Right lobe of liver (tissue), 6 donors: Measurements from ENCODE around the gene BACH2. TPM values are rescaled to one million over a fixed set of nuclear protein-coding genes. Genes with fewer than 3 reads are reported as not detected.
"Not testable (repeated sequence)": the region's sequence is repeated elsewhere in the genome, so short reads cannot be mapped to it uniquely, and the experiment has no call there.

Experiments
- ATAC-seq, 4 donors: fragments of 200-7000 bp; cut with Tn5 transposase; one replicate each; pipeline ENCODE4 v1.9.1; 2020; ENCODE audit warnings: mild to moderate bottlenecking in 4 of 4, moderate library complexity in 4 of 4
- DNase-seq, 3 donors: peaks; one replicate each; pipeline ENCODE4 v3.0.0-alpha.2; 2020
- H3K27ac ChIP-seq, 3 donors: fragments of 200-600 bp; one replicate each; pipeline ENCODE4 v1.8.0; 2022
- H3K27me3 ChIP-seq, 2 donors: fragments of 200-600 bp; one replicate each; pipeline ENCODE4 v1.8.0; 2022
- H3K36me3 ChIP-seq, 4 donors: fragments of 200-600 bp; sonication (generic) in 1 of 4; one replicate each; pipeline versions ENCODE4 v1.5.1 to v1.8.0; 2017 to 2022; ENCODE audit warnings: control low read depth in 1 of 4
- H3K4me1 ChIP-seq, 4 donors: fragments of 200-600 bp; sonication (generic) in 1 of 4; one replicate each; pipeline versions ENCODE4 v1.5.1 to v1.8.0; 2017 to 2022; ENCODE audit warnings: control low read depth in 1 of 4
- H3K4me3 ChIP-seq, 3 donors: fragments of 200-600 bp; one replicate each; pipeline ENCODE4 v1.8.0; 2022
- H3K9me3 ChIP-seq, 4 donors: fragments of 200-600 bp; sonication (generic) in 1 of 4; one replicate each; pipeline versions ENCODE4 v1.5.1 to v1.8.0; 2017 to 2022; ENCODE audit warnings: control low read depth in 1 of 4
- POLR2A ChIP-seq: fragments of 450-650 bp; IDR thresholded peaks from one replicate; pipeline ENCODE4 v1.6.1; 2017; ENCODE audit warnings: antibody characterized with exemption, mild to moderate bottlenecking
- WGBS: methylation state at CpG from one replicate; pipeline ENCODE4 v1.1.6; 2018; ENCODE audit warnings: low coverage, low lambda C conversion rate; ENCODE audit not compliant: insufficient coverage; ENCODE audit errors: missing lambda C conversion rate; 5-methylcytosine and 5-hydroxymethylcytosine counted together
- intact Hi-C, 2 donors: fragments of 100-400 bp; cut with DNase I; formaldehyde crosslinking; loops; one replicate each; pipeline versions ENCODE4 v1.11.2 to v1.14.1; 2022
- total RNA-seq, 6 experiments: library from RNA; depleted of rRNA in 2 of 6; stranded (reverse); fragments of >200 nt in 2 of 6; fragmentation: NEBNext Ultra II Directional in 3 of 6; extraction: Animal tissue kit (Norgen Biotek cat#: 25700) in 3 of 6; gene quantifications; one replicate each; pipeline versions ENCODE4 v1.1.0 to v1.2.4, GENCODE V29; 2016 to 2023
- TF ChIP-seq, protein P1 (sequence below), 4 donors: fragments of 200-600 bp in 3 of 4; fragments of 450-650 bp in 1 of 4; IDR thresholded peaks; one replicate each; pipeline versions ENCODE4 v1.5.1 to v1.8.0; 2016 to 2022; ENCODE audit warnings: antibody characterized with exemption in 4 of 4, mild to moderate bottlenecking in 2 of 4
- donor health status: DM: no; HTN: yes; CAD: no.
- donor health status: DM: no; HTN: no; CAD: no.
- donor health status: DM: no; HTN: no; CAD: no.
- donor health status: DM: no; HTN: yes; CAD: no.
- donor health status: DM: no; HTN: yes; CAD: no.

The BACH2 gene
- total RNA-seq, 6 experiments from 2014 or later = 2.6 to 12.6 (median 3.1) TPM

DNA sequence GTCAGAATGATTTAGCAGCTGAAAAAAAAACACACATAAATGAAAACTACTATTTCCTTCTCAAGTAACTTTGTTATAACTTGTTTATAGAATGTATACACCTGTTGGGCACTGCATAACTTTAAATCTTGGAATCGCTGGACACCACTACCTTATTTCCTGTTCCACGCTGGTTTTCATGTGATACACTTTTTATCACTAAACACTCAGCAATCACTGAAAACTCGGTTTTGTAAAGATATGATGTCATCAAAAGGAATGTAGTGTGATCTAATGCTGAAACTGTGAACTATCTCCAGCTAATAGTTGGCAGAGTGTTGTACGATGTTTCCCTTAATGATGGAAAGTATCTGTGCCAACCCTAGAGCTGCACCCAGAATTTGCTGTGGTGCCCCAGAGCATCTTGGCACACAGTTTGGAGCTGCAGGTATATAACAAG, 127.9 kb downstream of the BACH2 start:
- no peak for DNase-seq
- WGBS = 28% methylated on average over 4 of the region's 4 CpGs
- H3K36me3 ChIP-seq = no peaks in the 10 kb centered on the region
- H3K9me3 ChIP-seq = no peaks in the 10 kb centered on the region
- no peak overlapping the region for H3K4me3 ChIP-seq
- intact Hi-C loops = no loop called here
- H3K4me1 ChIP-seq = peaks cover 0 to 13% (median 0%) of the 10 kb centered on the region in 4 donors
- H3K27ac ChIP-seq = no peak overlapping the region
- ATAC-seq = peak in 1 of 4 donors; percentile 89
- TF ChIP-seq POLR2A = no peak
- TF ChIP-seq, protein P1, sequence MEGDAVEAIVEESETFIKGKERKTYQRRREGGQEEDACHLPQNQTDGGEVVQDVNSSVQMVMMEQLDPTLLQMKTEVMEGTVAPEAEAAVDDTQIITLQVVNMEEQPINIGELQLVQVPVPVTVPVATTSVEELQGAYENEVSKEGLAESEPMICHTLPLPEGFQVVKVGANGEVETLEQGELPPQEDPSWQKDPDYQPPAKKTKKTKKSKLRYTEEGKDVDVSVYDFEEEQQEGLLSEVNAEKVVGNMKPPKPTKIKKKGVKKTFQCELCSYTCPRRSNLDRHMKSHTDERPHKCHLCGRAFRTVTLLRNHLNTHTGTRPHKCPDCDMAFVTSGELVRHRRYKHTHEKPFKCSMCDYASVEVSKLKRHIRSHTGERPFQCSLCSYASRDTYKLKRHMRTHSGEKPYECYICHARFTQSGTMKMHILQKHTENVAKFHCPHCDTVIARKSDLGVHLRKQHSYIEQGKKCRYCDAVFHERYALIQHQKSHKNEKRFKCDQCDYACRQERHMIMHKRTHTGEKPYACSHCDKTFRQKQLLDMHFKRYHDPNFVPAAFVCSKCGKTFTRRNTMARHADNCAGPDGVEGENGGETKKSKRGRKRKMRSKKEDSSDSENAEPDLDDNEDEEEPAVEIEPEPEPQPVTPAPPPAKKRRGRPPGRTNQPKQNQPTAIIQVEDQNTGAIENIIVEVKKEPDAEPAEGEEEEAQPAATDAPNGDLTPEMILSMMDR (IDR thresholded peaks at IDR 0.05) = no peak
- no peaks in the 10 kb centered on the region for H3K27me3 ChIP-seq

GRCh38 chr6:90167514-90168379, 128.9 kb downstream of the BACH2 start:
- TF ChIP-seq, protein P1 (IDR thresholded peaks at IDR 0.05) = no peak
- no peak for TF ChIP-seq POLR2A
- H3K4me1 ChIP-seq = peaks cover 0 to 13% (median 0%) of the 10 kb centered on the region in 4 donors
- ATAC-seq (peak; percentile 36 to 92 (median 64)), DNase-seq (no peak)
- 48% methylated on average over 3 of the region's 4 CpGs for WGBS
- H3K27ac ChIP-seq = peak overlapping the region in 1 of 3 donors; percentile 9
- intact Hi-C loops = no loop called here
- H3K4me3 ChIP-seq = no peak overlapping the region
- no peaks in the 10 kb centered on the region for H3K27me3 ChIP-seq
- H3K9me3 ChIP-seq = no peaks in the 10 kb centered on the region
- no peaks in the 10 kb centered on the region for H3K36me3 ChIP-seq

GRCh38 chr6:90166155-90166924, 130.3 kb downstream of the BACH2 start:
- H3K36me3 ChIP-seq = not testable (repeated sequence)
- WGBS = 98% methylated on average over 6 of the region's 7 CpGs

DNA sequence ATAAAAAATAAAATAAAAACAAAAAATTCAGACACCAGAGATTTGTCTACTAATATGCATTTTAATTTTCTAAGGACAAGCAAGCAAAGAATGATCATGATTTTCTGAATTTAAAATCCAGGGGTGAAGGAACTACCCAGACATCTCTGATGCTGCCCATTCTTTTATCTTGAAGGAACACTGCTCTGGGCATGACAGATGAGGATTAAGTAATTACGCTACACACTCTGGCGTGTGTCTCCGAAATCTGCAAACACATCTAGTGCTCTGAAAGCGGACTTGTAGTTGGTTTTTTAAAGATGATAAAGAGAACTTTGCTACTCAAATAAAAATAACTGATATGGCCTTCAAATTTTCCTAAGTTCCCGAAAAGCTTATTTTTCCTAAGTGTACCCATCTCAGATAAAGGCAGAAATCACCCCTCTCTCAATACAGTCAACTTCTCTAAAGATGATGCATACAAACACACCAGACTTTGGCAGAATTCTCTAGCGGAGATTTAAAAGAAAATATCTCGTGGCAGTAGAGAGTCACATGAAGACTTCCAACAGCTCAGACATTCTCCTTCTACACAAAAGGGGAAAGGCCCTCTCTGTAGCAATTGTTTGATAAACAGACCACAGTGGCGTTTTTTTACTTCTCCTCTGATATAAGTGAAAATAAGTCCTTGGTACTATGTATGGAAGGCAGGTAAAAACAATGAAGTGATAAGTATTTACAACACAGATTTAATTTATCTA, 133.8 kb downstream of the BACH2 start:
- WGBS = 86% methylated on average over 8 of the region's 8 CpGs
- no peak for ATAC-seq
- Histone ChIP-seq H3K27me3 (no peaks in the 10 kb centered on the region), H3K4me3 (no peak overlapping the region), H3K9me3 (no peaks in the 10 kb centered on the region), H3K4me1 (peaks cover 0 to 10% (median 0%) of the 10 kb centered on the region in 4 donors), H3K27ac (no peak overlapping the region), H3K36me3 (no peaks in the 10 kb centered on the region)
- TF ChIP-seq POLR2A = no peak
- TF ChIP-seq, protein P1 (IDR thresholded peaks at IDR 0.05) = no peak
- intact Hi-C loops = no loop called here
- no peak for DNase-seq

More at GRCh38 chr6:90166155-90166924, 130.3 kb downstream of the BACH2 start:
- H3K4me3 ChIP-seq, H3K9me3 ChIP-seq, intact Hi-C loops, DNase-seq, ATAC-seq, H3K27me3 ChIP-seq, H3K27ac ChIP-seq: not testable (repeated sequence)
- H3K4me1 ChIP-seq = peaks cover 0 to 13% (median 0%) of the 10 kb centered on the region in 4 donors
